DND-41 (cell line): ENCODE results near the gene CIDEA.

Experiments
- EZH2 ChIP-seq: IDR thresholded peaks from 3 replicates; pipeline ENCODE4 v1.6.1; 2012; ENCODE audit warnings: borderline replicate concordance, low read depth, mild to moderate bottlenecking, moderate library complexity, low read length, inconsistent platforms; ENCODE audit not compliant: severe bottlenecking
- TF ChIP-seq, protein P1 (sequence below): IDR thresholded peaks from 2 replicates; pipeline ENCODE4 v1.5.1; 2012; ENCODE audit warnings: borderline replicate concordance, low read length, moderate library complexity, mild to moderate bottlenecking; ENCODE audit not compliant: poor library complexity, severe bottlenecking; ENCODE audit errors: extremely low read depth

DNA sequence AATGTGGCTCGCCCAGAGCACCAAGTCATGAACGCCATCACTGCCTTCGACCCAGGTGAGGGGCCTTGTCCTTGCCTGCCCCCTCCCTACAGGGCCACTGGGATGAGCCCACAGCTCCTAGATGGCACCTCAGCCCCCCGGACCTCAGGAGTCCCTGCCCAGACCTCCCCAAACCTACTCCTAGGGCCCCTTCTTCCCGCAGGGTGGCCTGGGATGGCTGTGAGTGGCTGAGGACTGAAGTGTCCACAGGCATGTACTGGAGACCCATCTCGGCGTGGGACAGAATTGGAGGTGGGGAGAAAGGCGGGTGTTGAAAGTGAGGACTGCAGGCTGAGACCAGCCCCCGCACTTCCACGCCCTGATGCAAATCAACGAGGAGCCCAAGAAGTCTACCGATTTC, 51.0 kb downstream of the CIDEA start:
- TF ChIP-seq, protein P1, sequence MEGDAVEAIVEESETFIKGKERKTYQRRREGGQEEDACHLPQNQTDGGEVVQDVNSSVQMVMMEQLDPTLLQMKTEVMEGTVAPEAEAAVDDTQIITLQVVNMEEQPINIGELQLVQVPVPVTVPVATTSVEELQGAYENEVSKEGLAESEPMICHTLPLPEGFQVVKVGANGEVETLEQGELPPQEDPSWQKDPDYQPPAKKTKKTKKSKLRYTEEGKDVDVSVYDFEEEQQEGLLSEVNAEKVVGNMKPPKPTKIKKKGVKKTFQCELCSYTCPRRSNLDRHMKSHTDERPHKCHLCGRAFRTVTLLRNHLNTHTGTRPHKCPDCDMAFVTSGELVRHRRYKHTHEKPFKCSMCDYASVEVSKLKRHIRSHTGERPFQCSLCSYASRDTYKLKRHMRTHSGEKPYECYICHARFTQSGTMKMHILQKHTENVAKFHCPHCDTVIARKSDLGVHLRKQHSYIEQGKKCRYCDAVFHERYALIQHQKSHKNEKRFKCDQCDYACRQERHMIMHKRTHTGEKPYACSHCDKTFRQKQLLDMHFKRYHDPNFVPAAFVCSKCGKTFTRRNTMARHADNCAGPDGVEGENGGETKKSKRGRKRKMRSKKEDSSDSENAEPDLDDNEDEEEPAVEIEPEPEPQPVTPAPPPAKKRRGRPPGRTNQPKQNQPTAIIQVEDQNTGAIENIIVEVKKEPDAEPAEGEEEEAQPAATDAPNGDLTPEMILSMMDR = no peak
- no peak for TF ChIP-seq EZH2
